WTC11 (cell line): ENCODE data around the gene TCF21. TPM values are rescaled to one million over a fixed set of nuclear protein-coding genes. Genes with fewer than 3 reads are reported as not detected.
A peak's percentile ranks its signal among the peaks of the same experiment; 100 is the strongest.

ENCODE experiments used
- ATAC-seq: fragments of 200-7000 bp; cut with Tn5 transposase; 2 replicates; pipeline ENCODE4 v1.10.0; 2021; ENCODE audit warnings: mild to moderate bottlenecking, moderate library complexity
- CTCF ChIA-PET: fragments of 300-600 bp; sonication (Branson Sonifier 250); formaldehyde crosslinking; loops from one replicate; lab custom pipeline; 2021; ENCODE audit warnings: antibody characterized with exemption; lab: Charles Lee
- POLR2A ChIA-PET: fragments of 350-600 bp; sonication (Branson Sonifier 250); formaldehyde crosslinking; loops from one replicate; lab custom pipeline; 2021; ENCODE audit warnings: antibody characterized with exemption; lab: Charles Lee
- DNase-seq: peaks from one replicate; pipeline ENCODE4 v3.0.0; 2021; ENCODE audit warnings: low spot score
- H3K27ac Mint-ChIP-seq: 2 replicates; pipeline ENCODE4 v1.8.0; 2021; ENCODE audit warnings: mixed read lengths
- H3K27me3 Mint-ChIP-seq: 2 replicates; pipeline ENCODE4 v1.8.0; 2021; ENCODE audit warnings: low read depth, mild to moderate bottlenecking, moderate library complexity, mixed read lengths
- H3K36me3 Mint-ChIP-seq: 2 replicates; pipeline ENCODE4 v1.8.0; 2021; ENCODE audit warnings: mixed read lengths
- H3K4me1 Mint-ChIP-seq: 2 replicates; pipeline ENCODE4 v1.8.0; 2022; ENCODE audit warnings: mixed read lengths
- H3K4me3 Mint-ChIP-seq: 2 replicates; pipeline ENCODE4 v1.8.0; 2021; ENCODE audit warnings: mild to moderate bottlenecking, moderate library complexity, mixed read lengths
- H3K9me3 Mint-ChIP-seq: 2 replicates; pipeline ENCODE4 v1.8.0; 2021; ENCODE audit warnings: mixed read lengths
- ETV6 ChIP-seq: sonication (generic); formaldehyde crosslinking; IDR thresholded peaks from 2 replicates; pipeline ENCODE4 v1.8.1; 2022; ENCODE audit warnings: mild to moderate bottlenecking, missing genetic modification reagents
- FOXK1 ChIP-seq: sonication (generic); formaldehyde crosslinking; IDR thresholded peaks from 2 replicates; pipeline ENCODE4 v1.8.0; 2022; ENCODE audit warnings: mild to moderate bottlenecking, moderate library complexity, missing genetic modification reagents
- MXD4 ChIP-seq: fragments of 250-450 bp; sonication (Bioruptor Pico); IDR thresholded peaks from 2 replicates; pipeline ENCODE4 v1.8.0; 2021; ENCODE audit warnings: mild to moderate bottlenecking, moderate library complexity, borderline replicate concordance
- RORB ChIP-seq: fragments of 250-450 bp; sonication (Bioruptor Pico); IDR thresholded peaks from 2 replicates; pipeline ENCODE4 v1.9.0; 2021; ENCODE audit warnings: mild to moderate bottlenecking
- TCF7 ChIP-seq: sonication (generic); formaldehyde crosslinking; IDR thresholded peaks from 2 replicates; pipeline ENCODE4 v1.8.0; 2022; ENCODE audit warnings: mild to moderate bottlenecking, low read depth, missing genetic modification reagents, moderate library complexity
- TEAD1 ChIP-seq: sonication (generic); formaldehyde crosslinking; IDR thresholded peaks from 2 replicates; pipeline ENCODE4 v1.8.0; 2022; ENCODE audit warnings: mild to moderate bottlenecking, missing genetic modification reagents
- ZNF423 ChIP-seq: fragments of 250-450 bp; sonication (Bioruptor Pico); IDR thresholded peaks from 2 replicates; pipeline ENCODE4 v2.1.2; 2022; ENCODE audit warnings: mild to moderate bottlenecking, moderate library complexity
- total RNA-seq: library from RNA; stranded (reverse); gene quantifications from 3 replicates; pipeline ENCODE4 v1.2.3, GENCODE V29; 2021
- TF ChIP-seq, protein P1 (sequence below): sonication (generic); formaldehyde crosslinking; IDR thresholded peaks from 2 replicates; pipeline ENCODE4 v1.8.1; 2022; ENCODE audit warnings: missing genetic modification reagents, borderline replicate concordance
- TF ChIP-seq, protein P2 (sequence below): fragments of 250-450 bp; sonication (Bioruptor Pico); IDR thresholded peaks from 2 replicates; pipeline ENCODE4 v2.1.2; 2022; ENCODE audit warnings: mild to moderate bottlenecking, moderate library complexity
- TF ChIP-seq, protein P3 (sequence below): fragments of 250-450 bp; sonication (Bioruptor Pico); IDR thresholded peaks from 2 replicates; pipeline ENCODE4 v1.9.0; 2021; ENCODE audit warnings: mild to moderate bottlenecking
- TF ChIP-seq, protein P4 (sequence below): sonication (generic); formaldehyde crosslinking; IDR thresholded peaks from 2 replicates; pipeline ENCODE4 v1.8.0; 2022; ENCODE audit warnings: mild to moderate bottlenecking, missing genetic modification reagents
- TF ChIP-seq, protein P5 (sequence below): fragments of 250-450 bp; sonication (Bioruptor Pico); IDR thresholded peaks from 2 replicates; pipeline ENCODE4 v1.8.0; 2021; ENCODE audit warnings: mild to moderate bottlenecking
- TF ChIP-seq, protein P6 (sequence below): sonication (generic); formaldehyde crosslinking; IDR thresholded peaks from 2 replicates; pipeline ENCODE4 v1.8.0; 2022; ENCODE audit warnings: missing genetic modification reagents
- TF ChIP-seq, protein P7 (sequence below): fragments of 250-450 bp; sonication (Bioruptor Pico); IDR thresholded peaks from 2 replicates; pipeline ENCODE4 v1.9.0; 2021; ENCODE audit warnings: moderate library complexity, mild to moderate bottlenecking, inconsistent platforms, borderline replicate concordance
- TF ChIP-seq, protein P8 (sequence below): sonication (generic); formaldehyde crosslinking; IDR thresholded peaks from 2 replicates; pipeline ENCODE4 v1.8.1; 2022; ENCODE audit warnings: low read depth, missing genetic modification reagents, borderline replicate concordance

TCF21 gene
- total RNA-seq, 1 experiment from 2014 or later, result 0.22 TPM

DNA sequence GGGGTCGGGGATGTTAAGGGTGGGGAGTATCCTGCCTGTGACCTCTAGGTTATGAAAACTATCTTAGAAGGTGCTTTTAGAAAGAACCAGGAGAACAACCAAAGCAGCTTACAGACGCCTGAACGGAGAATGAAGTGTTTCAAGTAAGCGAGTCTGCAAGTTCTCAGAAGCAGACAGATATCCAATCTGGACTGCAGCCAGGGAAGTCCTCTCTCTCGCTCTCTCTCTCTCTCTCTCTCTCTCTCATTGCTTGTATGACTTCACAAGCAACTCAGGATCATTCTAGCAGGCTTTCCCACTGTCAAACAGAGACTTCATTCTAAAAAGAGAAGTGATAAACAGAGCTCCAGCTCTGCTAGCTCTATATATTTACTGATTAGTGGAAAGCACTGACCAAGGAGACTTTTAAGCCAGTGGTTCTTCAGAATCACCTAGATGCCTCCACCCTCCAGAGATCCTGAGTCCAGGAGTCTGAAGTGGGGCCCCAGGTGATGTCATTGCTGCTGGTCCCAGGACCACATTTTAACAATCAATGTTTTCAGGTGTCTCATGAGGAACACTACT lies 6.0 kb downstream of the TCF21 start (continued):
- TF ChIP-seq, protein P1, sequence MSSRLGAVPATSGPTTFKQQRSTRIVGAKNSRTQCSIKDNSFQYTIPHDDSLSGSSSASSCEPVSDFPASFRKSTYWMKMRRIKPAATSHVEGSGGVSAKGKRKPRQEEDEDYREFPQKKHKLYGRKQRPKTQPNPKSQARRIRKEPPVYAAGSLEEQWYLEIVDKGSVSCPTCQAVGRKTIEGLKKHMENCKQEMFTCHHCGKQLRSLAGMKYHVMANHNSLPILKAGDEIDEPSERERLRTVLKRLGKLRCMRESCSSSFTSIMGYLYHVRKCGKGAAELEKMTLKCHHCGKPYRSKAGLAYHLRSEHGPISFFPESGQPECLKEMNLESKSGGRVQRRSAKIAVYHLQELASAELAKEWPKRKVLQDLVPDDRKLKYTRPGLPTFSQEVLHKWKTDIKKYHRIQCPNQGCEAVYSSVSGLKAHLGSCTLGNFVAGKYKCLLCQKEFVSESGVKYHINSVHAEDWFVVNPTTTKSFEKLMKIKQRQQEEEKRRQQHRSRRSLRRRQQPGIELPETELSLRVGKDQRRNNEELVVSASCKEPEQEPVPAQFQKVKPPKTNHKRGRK (CRISPR knock-in tag), result no peak

DNA sequence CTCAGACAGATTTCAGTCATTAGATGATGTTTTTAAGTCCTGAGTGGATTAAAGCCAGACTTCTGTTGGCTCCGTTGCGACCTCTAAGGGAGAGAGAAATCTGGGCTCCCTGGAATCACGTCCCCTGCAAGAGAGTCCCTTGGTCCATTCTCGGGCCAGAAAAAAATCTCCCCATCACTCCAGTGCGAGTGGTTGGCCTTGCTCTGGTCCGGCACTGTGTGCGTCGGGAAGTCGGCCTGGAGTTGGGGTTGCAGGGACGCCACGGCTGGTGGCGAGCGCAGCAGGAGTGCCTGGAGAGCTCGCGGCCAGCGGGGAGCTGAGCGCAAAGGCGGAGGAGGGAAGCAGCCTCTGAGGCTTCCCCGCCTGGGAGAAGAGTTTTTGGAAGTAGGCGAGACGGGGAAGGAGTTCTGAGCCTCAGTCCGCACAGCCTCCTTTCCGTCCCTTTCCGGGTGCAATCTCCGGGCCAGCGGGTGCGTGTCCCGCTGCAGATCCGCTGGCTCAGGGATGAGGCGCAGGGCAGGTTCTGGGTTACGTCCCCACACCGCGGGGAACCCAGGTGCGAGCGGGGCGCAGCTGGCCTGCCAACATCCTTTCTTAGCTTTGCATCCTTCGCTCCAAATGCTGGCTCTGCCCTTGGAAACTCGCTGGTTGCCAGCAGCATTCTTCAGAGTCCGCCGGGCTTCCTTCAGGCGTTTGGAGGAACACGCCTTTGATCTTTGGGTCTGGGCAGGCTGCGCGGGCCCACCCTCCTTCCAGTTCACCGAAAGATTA lies 6.8 kb downstream of the TCF21 start:
- peak; percentile 48 for DNase-seq
- H3K4me1 Mint-ChIP-seq, result peaks cover 34% of the 10 kb centered on the region
- peaks cover 80% of the 10 kb centered on the region for H3K27me3 Mint-ChIP-seq
- H3K36me3 Mint-ChIP-seq, result no peaks in the 10 kb centered on the region
- ATAC-seq, result peak; percentile 23
- H3K4me3 Mint-ChIP-seq, result peak overlapping the region; percentile 79
- H3K9me3 Mint-ChIP-seq, result no peaks in the 10 kb centered on the region
- TF ChIP-seq ZNF423 (peak; percentile 42; the same call in 1 of the 2 replicates), ETV6 (CRISPR knock-in tag) (0 out of 2 replicates have a peak, but pooled peaks have one; percentile 37), RORB (CRISPR knock-in tag) (no peak)
- H3K27ac Mint-ChIP-seq, result no peak overlapping the region
- POLR2A ChIA-PET, result no interaction called here
- CTCF ChIA-PET, result interaction anchor here (1.0 to 1.9 kb wide), 6 partner anchors 21 to 201 kb away, joined by 3 to 6 read pairs (median 4); no protein-coding TSS in a partner anchor

DNA sequence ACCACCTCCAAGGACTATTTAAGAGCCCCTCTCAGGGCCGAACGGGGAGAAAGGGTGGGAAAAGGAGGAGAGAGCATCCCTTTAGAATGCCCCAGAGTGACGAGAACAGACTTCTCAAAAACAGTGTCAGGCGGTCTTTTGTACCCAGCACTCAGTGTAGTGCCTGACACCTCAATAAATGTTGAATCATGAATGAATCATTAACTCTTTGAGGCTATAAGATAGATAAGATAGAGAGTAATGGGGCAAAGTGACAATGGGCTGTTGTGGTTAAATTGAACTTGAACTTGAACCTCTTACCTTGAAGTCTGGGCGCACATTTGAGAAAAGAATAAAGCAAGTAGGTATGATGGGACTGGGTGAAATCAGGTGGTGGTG lies 7.4 kb downstream of the TCF21 start:
- Mint-ChIP-seq H3K27ac (no peak overlapping the region), H3K36me3 (no peaks in the 10 kb centered on the region), H3K4me3 (peak overlapping the region; percentile 79), H3K4me1 (peaks cover 30% of the 10 kb centered on the region), H3K9me3 (no peaks in the 10 kb centered on the region), H3K27me3 (peaks cover 74% of the 10 kb centered on the region)
- ATAC-seq (no peak), DNase-seq (no peak)
- ChIA-PET POLR2A (no interaction called here), CTCF (interaction anchor here (1.0 to 2.4 kb wide), 7 partner anchors 20 to 201 kb away, joined by 3 to 8 read pairs (median 6); no protein-coding TSS in a partner anchor)
- TF ChIP-seq, protein P2, sequence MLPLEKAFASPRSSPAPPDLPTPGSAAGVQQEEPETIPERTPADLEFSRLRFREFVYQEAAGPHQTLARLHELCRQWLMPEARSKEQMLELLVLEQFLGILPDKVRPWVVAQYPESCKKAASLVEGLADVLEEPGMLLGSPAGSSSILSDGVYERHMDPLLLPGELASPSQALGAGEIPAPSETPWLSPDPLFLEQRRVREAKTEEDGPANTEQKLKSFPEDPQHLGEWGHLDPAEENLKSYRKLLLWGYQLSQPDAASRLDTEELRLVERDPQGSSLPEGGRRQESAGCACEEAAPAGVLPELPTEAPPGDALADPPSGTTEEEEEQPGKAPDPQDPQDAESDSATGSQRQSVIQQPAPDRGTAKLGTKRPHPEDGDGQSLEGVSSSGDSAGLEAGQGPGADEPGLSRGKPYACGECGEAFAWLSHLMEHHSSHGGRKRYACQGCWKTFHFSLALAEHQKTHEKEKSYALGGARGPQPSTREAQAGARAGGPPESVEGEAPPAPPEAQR (CRISPR knock-in tag), result no peak
- TF ChIP-seq, protein P3, sequence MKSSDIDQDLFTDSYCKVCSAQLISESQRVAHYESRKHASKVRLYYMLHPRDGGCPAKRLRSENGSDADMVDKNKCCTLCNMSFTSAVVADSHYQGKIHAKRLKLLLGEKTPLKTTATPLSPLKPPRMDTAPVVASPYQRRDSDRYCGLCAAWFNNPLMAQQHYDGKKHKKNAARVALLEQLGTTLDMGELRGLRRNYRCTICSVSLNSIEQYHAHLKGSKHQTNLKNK (CRISPR knock-in tag), result no peak
- TF ChIP-seq, protein P4, sequence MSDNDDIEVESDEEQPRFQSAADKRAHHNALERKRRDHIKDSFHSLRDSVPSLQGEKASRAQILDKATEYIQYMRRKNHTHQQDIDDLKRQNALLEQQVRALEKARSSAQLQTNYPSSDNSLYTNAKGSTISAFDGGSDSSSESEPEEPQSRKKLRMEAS (CRISPR knock-in tag), result no peak
- TF ChIP-seq, protein P5, sequence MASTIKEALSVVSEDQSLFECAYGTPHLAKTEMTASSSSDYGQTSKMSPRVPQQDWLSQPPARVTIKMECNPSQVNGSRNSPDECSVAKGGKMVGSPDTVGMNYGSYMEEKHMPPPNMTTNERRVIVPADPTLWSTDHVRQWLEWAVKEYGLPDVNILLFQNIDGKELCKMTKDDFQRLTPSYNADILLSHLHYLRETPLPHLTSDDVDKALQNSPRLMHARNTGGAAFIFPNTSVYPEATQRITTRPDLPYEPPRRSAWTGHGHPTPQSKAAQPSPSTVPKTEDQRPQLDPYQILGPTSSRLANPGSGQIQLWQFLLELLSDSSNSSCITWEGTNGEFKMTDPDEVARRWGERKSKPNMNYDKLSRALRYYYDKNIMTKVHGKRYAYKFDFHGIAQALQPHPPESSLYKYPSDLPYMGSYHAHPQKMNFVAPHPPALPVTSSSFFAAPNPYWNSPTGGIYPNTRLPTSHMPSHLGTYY, result no peak
- TF ChIP-seq MXD4 (CRISPR knock-in tag) (no peak), TCF7 (CRISPR knock-in tag) (no peak), FOXK1 (CRISPR knock-in tag) (no peak), TEAD1 (CRISPR knock-in tag) (no peak)
- TF ChIP-seq, protein P6, sequence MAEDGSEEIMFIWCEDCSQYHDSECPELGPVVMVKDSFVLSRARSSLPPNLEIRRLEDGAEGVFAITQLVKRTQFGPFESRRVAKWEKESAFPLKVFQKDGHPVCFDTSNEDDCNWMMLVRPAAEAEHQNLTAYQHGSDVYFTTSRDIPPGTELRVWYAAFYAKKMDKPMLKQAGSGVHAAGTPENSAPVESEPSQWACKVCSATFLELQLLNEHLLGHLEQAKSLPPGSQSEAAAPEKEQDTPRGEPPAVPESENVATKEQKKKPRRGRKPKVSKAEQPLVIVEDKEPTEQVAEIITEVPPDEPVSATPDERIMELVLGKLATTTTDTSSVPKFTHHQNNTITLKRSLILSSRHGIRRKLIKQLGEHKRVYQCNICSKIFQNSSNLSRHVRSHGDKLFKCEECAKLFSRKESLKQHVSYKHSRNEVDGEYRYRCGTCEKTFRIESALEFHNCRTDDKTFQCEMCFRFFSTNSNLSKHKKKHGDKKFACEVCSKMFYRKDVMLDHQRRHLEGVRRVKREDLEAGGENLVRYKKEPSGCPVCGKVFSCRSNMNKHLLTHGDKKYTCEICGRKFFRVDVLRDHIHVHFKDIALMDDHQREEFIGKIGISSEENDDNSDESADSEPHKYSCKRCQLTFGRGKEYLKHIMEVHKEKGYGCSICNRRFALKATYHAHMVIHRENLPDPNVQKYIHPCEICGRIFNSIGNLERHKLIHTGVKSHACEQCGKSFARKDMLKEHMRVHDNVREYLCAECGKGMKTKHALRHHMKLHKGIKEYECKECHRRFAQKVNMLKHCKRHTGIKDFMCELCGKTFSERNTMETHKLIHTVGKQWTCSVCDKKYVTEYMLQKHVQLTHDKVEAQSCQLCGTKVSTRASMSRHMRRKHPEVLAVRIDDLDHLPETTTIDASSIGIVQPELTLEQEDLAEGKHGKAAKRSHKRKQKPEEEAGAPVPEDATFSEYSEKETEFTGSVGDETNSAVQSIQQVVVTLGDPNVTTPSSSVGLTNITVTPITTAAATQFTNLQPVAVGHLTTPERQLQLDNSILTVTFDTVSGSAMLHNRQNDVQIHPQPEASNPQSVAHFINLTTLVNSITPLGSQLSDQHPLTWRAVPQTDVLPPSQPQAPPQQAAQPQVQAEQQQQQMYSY (CRISPR knock-in tag), result no peak
- TF ChIP-seq, protein P7, sequence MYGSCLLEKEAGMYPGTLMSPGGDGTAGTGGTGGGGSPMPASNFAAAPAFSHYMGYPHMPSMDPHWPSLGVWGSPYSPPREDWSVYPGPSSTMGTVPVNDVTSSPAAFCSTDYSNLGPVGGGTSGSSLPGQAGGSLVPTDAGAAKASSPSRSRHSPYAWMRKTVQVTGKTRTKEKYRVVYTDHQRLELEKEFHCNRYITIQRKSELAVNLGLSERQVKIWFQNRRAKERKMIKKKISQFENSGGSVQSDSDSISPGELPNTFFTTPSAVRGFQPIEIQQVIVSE (CRISPR knock-in tag), result no peak
- TF ChIP-seq, protein P8, sequence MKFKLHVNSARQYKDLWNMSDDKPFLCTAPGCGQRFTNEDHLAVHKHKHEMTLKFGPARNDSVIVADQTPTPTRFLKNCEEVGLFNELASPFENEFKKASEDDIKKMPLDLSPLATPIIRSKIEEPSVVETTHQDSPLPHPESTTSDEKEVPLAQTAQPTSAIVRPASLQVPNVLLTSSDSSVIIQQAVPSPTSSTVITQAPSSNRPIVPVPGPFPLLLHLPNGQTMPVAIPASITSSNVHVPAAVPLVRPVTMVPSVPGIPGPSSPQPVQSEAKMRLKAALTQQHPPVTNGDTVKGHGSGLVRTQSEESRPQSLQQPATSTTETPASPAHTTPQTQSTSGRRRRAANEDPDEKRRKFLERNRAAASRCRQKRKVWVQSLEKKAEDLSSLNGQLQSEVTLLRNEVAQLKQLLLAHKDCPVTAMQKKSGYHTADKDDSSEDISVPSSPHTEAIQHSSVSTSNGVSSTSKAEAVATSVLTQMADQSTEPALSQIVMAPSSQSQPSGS, result no peak
